Inferior parietal cortex (tissue), 1 donor: ENCODE data around the gene CUTA.

ENCODE experiments used
- DNase-seq: peaks from one replicate; pipeline ENCODE4 v3.0.0-alpha.2; 2016; ENCODE audit errors: extremely low spot score

CUTA gene

GRCh38 chr6:33439956-33440648 is 22.2 kb upstream of the CUTA start:
- DNase-seq: no peak

- no peak for DNase-seq
These were observed 21.2 kb upstream of the CUTA start for GRCh38 chr6:33438978-33439594.

DNA sequence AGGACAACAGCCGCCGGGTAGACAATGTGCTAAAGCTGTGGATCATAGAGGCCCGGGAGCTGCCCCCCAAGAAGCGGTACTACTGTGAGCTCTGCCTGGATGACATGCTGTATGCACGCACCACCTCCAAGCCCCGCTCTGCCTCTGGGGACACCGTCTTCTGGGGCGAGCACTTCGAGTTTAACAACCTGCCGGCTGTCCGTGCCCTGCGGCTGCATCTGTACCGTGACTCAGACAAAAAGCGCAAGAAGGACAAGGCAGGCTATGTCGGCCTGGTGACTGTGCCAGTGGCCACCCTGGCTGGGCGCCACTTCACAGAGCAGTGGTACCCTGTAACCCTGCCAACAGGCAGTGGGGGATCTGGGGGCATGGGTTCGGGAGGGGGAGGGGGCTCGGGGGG is 19.8 kb upstream of the CUTA start:
- DNase-seq: no peak

- no peak for DNase-seq
These were observed 17.1 kb upstream of the CUTA start for GRCh38 chr6:33434961-33435360.

GRCh38 chr6:33433544-33434191 is 15.8 kb upstream of the CUTA start:
- no peak for DNase-seq

DNA sequence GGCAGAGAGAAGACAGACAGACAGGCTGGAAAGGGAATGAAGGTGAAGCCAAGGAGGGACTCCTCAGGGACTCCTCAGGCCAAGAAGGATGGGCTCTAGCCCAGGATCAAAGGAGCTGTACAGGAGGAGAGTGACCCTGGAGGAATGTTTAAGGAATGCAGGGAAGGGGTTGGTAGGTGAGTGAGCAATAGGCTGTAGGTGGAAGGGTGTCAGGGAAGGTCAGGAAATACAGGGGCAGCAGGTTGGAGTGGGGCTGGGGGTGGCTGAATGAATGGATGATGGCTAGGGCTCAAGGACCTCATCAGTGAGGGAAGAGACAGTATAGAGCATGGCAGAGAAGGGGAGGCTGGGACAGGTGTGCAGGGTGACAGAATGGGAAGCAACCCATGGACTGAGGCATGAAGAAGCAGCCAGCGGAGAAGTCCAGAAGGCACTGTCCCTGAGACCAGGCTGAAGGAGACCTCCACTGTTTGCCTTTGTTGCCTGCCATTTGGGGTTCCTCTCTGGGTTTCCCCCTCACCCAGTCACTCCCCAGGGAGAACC is 15.2 kb upstream of the CUTA start:
- no peak for DNase-seq

DNA sequence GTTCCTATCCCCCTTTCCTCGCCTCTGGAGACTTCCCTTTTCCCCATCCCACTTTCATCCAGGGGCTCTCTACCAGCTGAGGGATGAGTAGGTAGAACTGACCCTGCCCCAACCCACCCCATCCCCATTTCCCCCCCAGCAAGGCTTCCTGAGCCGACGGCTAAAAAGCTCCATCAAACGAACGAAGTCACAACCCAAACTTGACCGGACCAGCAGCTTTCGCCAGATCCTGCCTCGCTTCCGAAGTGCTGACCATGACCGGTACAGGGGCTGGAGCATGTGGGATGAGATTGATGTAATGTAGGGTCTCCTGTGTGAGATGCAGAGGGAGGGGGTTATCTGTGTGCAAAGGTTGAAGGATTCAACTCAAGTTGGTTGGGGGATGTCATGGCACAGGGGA is 14.6 kb upstream of the CUTA start:
- DNase-seq: no peak

- no peak for DNase-seq
These were observed 14.1 kb upstream of the CUTA start for GRCh38 chr6:33431880-33432541.

- DNase-seq: peak; percentile 74
These were observed 13.3 kb upstream of the CUTA start for GRCh38 chr6:33430991-33431879.

DNA sequence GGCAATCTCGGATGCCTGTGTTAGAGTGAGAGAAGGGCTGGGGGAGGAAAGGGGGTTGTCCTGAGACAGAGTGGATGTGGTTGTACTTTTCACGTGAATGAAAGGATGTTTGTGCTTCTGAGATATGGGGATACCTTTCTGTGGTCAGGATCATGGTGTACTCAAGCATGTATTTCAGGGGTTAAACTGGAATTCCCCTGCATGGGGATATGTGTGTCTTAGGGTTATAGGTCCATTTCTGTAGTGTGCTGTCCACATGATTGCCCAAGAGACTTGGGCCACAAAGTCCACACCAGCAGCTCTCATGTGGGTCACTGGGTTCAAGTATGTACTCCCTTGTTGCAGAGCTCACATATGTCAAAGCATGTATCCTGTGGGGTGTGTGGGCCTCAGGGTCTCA is 12.4 kb upstream of the CUTA start:
- DNase-seq: no peak

- DNase-seq: no peak
These were observed 11.8 kb upstream of the CUTA start for GRCh38 chr6:33429750-33430052.

GRCh38 chr6:33428966-33429749 is 11.3 kb upstream of the CUTA start:
- no peak for DNase-seq

DNA sequence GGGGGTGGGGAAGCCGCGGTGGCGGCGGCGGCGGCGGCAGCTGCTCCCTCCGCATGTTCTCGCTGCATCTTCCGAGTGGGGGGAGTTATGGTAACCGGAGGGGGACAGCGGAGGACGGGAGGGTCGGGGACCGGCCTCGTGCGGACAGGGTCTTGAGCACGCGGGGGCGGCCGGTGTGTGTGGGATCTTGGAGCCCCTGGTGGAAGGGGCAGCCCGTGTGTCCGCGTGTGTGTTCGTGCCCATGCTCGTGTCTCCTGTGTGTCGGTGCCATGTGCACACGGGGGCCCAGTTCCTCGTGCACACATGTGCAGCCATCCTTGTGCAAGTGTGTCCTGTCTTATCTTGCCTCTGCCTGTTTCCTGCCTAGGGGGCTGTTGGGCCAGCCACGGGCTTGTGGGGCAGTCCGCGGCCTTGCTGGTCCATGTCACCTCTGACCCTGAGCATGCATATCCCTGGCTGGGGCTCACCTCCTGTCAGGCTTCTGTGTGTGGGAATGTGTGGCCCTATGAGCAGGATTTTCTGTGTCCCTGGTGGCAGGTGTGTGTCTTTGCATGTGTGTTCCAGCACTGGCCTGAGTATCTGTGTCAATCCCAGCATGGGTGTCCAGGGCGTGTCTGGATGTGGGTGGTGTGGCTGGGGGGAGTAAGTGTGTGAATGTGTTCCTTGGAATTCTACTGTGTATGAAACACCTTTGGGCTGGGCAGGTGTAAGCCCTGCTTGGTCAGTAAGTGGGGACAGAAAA is 10.5 kb upstream of the CUTA start:
- no peak for DNase-seq

GRCh38 chr6:33427585-33428223 is 9.8 kb upstream of the CUTA start:
- no peak for DNase-seq

DNA sequence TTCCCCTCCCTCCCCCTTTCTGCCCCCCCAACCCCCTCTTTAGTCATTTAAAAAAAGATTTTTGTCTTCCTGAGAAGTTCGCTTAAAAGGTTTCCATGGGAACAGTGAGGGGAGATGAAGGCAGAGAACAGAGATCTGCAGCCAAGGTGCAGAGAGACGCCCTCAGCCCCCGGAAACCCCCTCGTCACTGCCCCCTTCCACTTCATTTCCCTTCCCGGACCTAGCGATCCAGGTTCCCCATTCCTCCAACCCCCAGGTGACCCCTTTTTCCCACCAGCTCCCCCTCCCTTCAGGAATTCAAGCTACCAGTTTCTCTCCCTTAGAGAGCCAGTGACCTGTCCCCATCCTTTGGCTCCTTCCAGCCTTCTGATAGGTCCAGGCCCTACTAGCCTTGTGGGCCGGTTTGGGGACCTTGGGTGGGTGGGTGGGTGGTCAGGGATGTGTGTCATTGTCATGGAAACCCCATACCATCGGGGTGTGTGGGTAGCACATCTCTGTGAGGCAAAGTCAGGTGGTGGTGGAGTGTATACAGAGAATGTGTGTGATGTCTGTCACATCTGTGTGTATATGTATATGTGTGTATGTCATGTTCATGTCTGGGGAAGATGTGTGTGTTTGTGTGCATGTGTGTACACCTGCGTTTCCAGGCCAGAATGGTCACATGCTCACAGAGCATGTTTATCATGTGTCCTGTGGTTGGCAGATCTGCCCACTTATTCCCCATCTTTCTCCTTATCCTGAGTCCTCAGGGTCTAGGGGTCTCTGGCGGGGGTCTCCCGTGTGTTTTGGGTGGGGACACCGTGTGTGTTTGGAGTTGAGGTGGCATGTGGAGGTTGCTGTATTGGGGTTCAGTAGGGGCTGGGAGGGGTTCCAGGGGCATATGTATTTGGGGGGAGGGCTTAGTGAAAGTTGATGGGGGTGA is 8.9 kb upstream of the CUTA start:
- peak; percentile 22 for DNase-seq

GRCh38 chr6:33425668-33426577 is 8.0 kb upstream of the CUTA start:
- peak; percentile 71 for DNase-seq
